Keratinocyte (primary cell): ENCODE measurements around the gene ROPN1L.

ENCODE experiments used
- EZH2 ChIP-seq: IDR thresholded peaks from one replicate; pipeline ENCODE4 v1.6.1; 2012; ENCODE audit warnings: inconsistent platforms, mild to moderate bottlenecking, low read length, moderate library complexity
- TF ChIP-seq, protein P1 (sequence below), 3 experiments: IDR thresholded peaks in 1 of 3; conservative IDR thresholded peaks in 1 of 3; optimal IDR thresholded peaks in 1 of 3; 2 replicates in 2 of 3; 3 replicates in 1 of 3; pipeline versions ENCODE3 to v1.5.1; 2011; ENCODE audit warnings: low read length in 3 of 3, mild to moderate bottlenecking in 3 of 3, moderate library complexity in 2 of 3, control low read depth in 1 of 3, inconsistent platforms in 1 of 3; ENCODE audit not compliant: insufficient read depth in 2 of 3; ENCODE audit errors: extremely low read depth in 1 of 3

GRCh38 chr5:10427978-10428377 is 13.7 kb upstream of the ROPN1L start:
- TF ChIP-seq, protein P1, sequence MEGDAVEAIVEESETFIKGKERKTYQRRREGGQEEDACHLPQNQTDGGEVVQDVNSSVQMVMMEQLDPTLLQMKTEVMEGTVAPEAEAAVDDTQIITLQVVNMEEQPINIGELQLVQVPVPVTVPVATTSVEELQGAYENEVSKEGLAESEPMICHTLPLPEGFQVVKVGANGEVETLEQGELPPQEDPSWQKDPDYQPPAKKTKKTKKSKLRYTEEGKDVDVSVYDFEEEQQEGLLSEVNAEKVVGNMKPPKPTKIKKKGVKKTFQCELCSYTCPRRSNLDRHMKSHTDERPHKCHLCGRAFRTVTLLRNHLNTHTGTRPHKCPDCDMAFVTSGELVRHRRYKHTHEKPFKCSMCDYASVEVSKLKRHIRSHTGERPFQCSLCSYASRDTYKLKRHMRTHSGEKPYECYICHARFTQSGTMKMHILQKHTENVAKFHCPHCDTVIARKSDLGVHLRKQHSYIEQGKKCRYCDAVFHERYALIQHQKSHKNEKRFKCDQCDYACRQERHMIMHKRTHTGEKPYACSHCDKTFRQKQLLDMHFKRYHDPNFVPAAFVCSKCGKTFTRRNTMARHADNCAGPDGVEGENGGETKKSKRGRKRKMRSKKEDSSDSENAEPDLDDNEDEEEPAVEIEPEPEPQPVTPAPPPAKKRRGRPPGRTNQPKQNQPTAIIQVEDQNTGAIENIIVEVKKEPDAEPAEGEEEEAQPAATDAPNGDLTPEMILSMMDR (optimal IDR thresholded peaks at IDR 0.05 in 1 of 3, IDR thresholded peaks at IDR 0.05 in 1 of 3, conservative IDR thresholded peaks at IDR 0.05 in 1 of 3; ENCODE audit: extremely low read depth in 1 of 3, insufficient read depth in 2 of 3, low read length in 3 of 3): no peak
- TF ChIP-seq EZH2: no peak
